Keratinocyte (primary cell): Measurements from ENCODE around the gene CEP63. TPM values are rescaled to one million over a fixed set of nuclear protein-coding genes. Genes with fewer than 3 reads are reported as not detected.

Experiments used
- DNase-seq: peaks from one replicate; pipeline ENCODE4 v3.0.0-alpha.2; 2011; ENCODE audit warnings: low read depth, missing footprints, low spot score
- FAIRE-seq: peaks from 2 replicates; lab custom pipeline; 2011; peaks lifted over from hg19 to GRCh38; lab: Jason Lieb, UNC
- H2AFZ ChIP-seq: 2 replicates; pipeline ENCODE4 v1.6.0; 2012; ENCODE audit warnings: low read length, control low read depth, inconsistent platforms; ENCODE audit not compliant: control insufficient read depth
- H3K27ac ChIP-seq: 2 replicates; pipeline ENCODE4 v1.5.1; 2011; ENCODE audit warnings: low read length; ENCODE audit not compliant: control insufficient read depth, insufficient read depth
- H3K27me3 ChIP-seq: 3 replicates; pipeline ENCODE4 v1.6.0; 2011; ENCODE audit warnings: low read length; ENCODE audit not compliant: control insufficient read depth, insufficient read depth; ENCODE audit errors: extremely low read depth
- H3K36me3 ChIP-seq, 2 experiments: 2 replicates in 1 of 2; 3 replicates in 1 of 2; pipeline ENCODE4 v1.5.1; 2011; ENCODE audit warnings: low read length in 2 of 2, mild to moderate bottlenecking in 1 of 2; ENCODE audit not compliant: control insufficient read depth in 2 of 2, insufficient read depth in 2 of 2; ENCODE audit errors: extremely low read depth in 1 of 2
- H3K4me1 ChIP-seq: 3 replicates; pipeline ENCODE4 v1.5.1; 2011; ENCODE audit warnings: low read length; ENCODE audit not compliant: control insufficient read depth, insufficient read depth; ENCODE audit errors: extremely low read depth
- H3K4me2 ChIP-seq: 3 replicates; pipeline ENCODE4 v1.6.0; 2011; ENCODE audit warnings: low read depth, low read length; ENCODE audit not compliant: control insufficient read depth, insufficient read depth; ENCODE audit errors: extremely low read depth
- H3K4me3 ChIP-seq, 3 experiments: fragments of 200-600 bp in 1 of 3; sonication (generic) in 1 of 3; 2 replicates in 2 of 3; 3 replicates in 1 of 3; pipeline ENCODE4 v1.5.1; 2011 to 2016; ENCODE audit warnings: low read length in 3 of 3, mild to moderate bottlenecking in 3 of 3, control low read depth in 2 of 3, inconsistent platforms in 1 of 3, low read depth in 1 of 3, mixed read lengths in 1 of 3, mixed run types in 1 of 3, moderate library complexity in 1 of 3; ENCODE audit not compliant: control insufficient read depth in 2 of 3, insufficient read depth in 2 of 3; ENCODE audit errors: extremely low read depth in 1 of 3
- H3K79me2 ChIP-seq: 2 replicates; pipeline ENCODE4 v1.6.0; 2012; ENCODE audit warnings: low read length; ENCODE audit not compliant: control insufficient read depth, insufficient read depth
- H3K9ac ChIP-seq: 3 replicates; pipeline ENCODE4 v1.6.0; 2011; ENCODE audit warnings: low read length; ENCODE audit not compliant: control insufficient read depth, insufficient read depth; ENCODE audit errors: extremely low read depth
- H3K9me1 ChIP-seq: 3 replicates; pipeline ENCODE4 v1.6.0; 2011; ENCODE audit warnings: low read length; ENCODE audit not compliant: control insufficient read depth, insufficient read depth; ENCODE audit errors: extremely low read depth
- H3K9me3 ChIP-seq: 2 replicates; pipeline ENCODE4 v1.5.1; 2012; ENCODE audit warnings: low read depth, low read length; ENCODE audit not compliant: control insufficient read depth
- H4K20me1 ChIP-seq: 3 replicates; pipeline ENCODE4 v1.6.0; 2011; ENCODE audit warnings: low read length; ENCODE audit not compliant: control insufficient read depth, insufficient read depth; ENCODE audit errors: extremely low read depth
- CTCF ChIP-seq, 3 experiments: IDR thresholded peaks in 1 of 3; conservative IDR thresholded peaks in 1 of 3; optimal IDR thresholded peaks in 1 of 3; 2 replicates in 2 of 3; 3 replicates in 1 of 3; pipeline versions ENCODE3 to v1.5.1; 2011; ENCODE audit warnings: low read length in 3 of 3, mild to moderate bottlenecking in 3 of 3, moderate library complexity in 2 of 3, control low read depth in 1 of 3, inconsistent platforms in 1 of 3; ENCODE audit not compliant: insufficient read depth in 2 of 3; ENCODE audit errors: extremely low read depth in 1 of 3
- EZH2 ChIP-seq: IDR thresholded peaks from one replicate; pipeline ENCODE4 v1.6.1; 2012; ENCODE audit warnings: inconsistent platforms, mild to moderate bottlenecking, low read length, moderate library complexity
- dilution Hi-C: fragments of 300-500 bp; cut with MboI; formaldehyde crosslinking; loops from one replicate; pipeline ENCODE4 v1.7.0; 2020; ENCODE audit warnings: low sequenced_read_pairs; ENCODE audit not compliant: extremely low pct_ligation_motif_present
- polyA plus RNA-seq, 5 experiments: library from polyadenylated mRNA; depleted of rRNA in 3 of 5; stranded (reverse) in 3 of 5; stranded (forward) in 1 of 5; unstranded in 1 of 5; fragments of >200 nt; gene quantifications; 1 replicate in 1 of 5; 2 replicates in 3 of 5; 3 replicates in 1 of 5; pipeline versions ENCODE4 v1.2.1 to v1.2.3, GENCODE V29; 2011 to 2012; ENCODE audit warnings: missing spikeins in 2 of 5, low read depth in 1 of 5, low replicate concordance in 1 of 5

CEP63 gene
- polyA plus RNA-seq, 1 donor (not counting 4 experiments of a cell fraction or from before 2014, with no cell fraction given), result 10.1 TPM

GRCh38 chr3:134608023-134608770, 122.3 kb downstream of the CEP63 start:
- H2AFZ ChIP-seq, result no peak overlapping the region
- H3K4me2 ChIP-seq, result no peak overlapping the region
- no peak for FAIRE-seq
- H3K9me3 ChIP-seq, result no peaks in the 10 kb centered on the region
- H3K9ac ChIP-seq, result no peak overlapping the region
- no peak overlapping the region for H3K4me3 ChIP-seq
- no peak for DNase-seq
- H3K79me2 ChIP-seq, result no peaks in the 10 kb centered on the region
- no peaks in the 10 kb centered on the region for H3K4me1 ChIP-seq
- dilution Hi-C loops, result no loop called here
- H3K36me3 ChIP-seq, result no peaks in the 10 kb centered on the region
- TF ChIP-seq EZH2 (no peak), CTCF (optimal IDR thresholded peaks at IDR 0.05 in 1 of 3, IDR thresholded peaks at IDR 0.05 in 1 of 3, conservative IDR thresholded peaks at IDR 0.05 in 1 of 3; ENCODE audit: extremely low read depth in 1 of 3, insufficient read depth in 2 of 3, low read length in 3 of 3) (no peak)
- H3K27me3 ChIP-seq, result peaks cover 3% of the 10 kb centered on the region
- H3K9me1 ChIP-seq, result no peaks in the 10 kb centered on the region
- H4K20me1 ChIP-seq, result no peaks in the 10 kb centered on the region
- no peak overlapping the region for H3K27ac ChIP-seq

GRCh38 chr3:134608771-134609435, 123.0 kb downstream of the CEP63 start:
- no peaks in the 10 kb centered on the region for H3K9me3 ChIP-seq
- H3K4me2 ChIP-seq, result no peak overlapping the region
- dilution Hi-C loops, result no loop called here
- no peak overlapping the region for H3K27ac ChIP-seq
- no peaks in the 10 kb centered on the region for H3K79me2 ChIP-seq
- FAIRE-seq (no peak), DNase-seq (no peak)
- H3K4me1 ChIP-seq, result no peaks in the 10 kb centered on the region
- H3K27me3 ChIP-seq, result peaks cover 3% of the 10 kb centered on the region
- no peak overlapping the region for H2AFZ ChIP-seq
- no peak overlapping the region for H3K9ac ChIP-seq
- no peaks in the 10 kb centered on the region for H3K9me1 ChIP-seq
- no peaks in the 10 kb centered on the region for H4K20me1 ChIP-seq
- H3K36me3 ChIP-seq, result no peaks in the 10 kb centered on the region
- H3K4me3 ChIP-seq, result no peak overlapping the region
- TF ChIP-seq CTCF (optimal IDR thresholded peaks at IDR 0.05 in 1 of 3, IDR thresholded peaks at IDR 0.05 in 1 of 3, conservative IDR thresholded peaks at IDR 0.05 in 1 of 3; ENCODE audit: extremely low read depth in 1 of 3, insufficient read depth in 2 of 3, low read length in 3 of 3) (no peak), EZH2 (no peak)
